Measurements from ENCODE around the gene AP4E1. TPM values are rescaled to one million over a fixed set of nuclear protein-coding genes. Genes with fewer than 3 reads are reported as not detected.
"Not testable (repeated sequence)": the region's sequence is repeated elsewhere in the genome, so short reads cannot be mapped to it uniquely, and the experiment has no call there.

The AP4E1 gene
- total and polyA plus RNA-seq, 12 donors = 2.0 to 11.1 (median 8.8) TPM

DNA sequence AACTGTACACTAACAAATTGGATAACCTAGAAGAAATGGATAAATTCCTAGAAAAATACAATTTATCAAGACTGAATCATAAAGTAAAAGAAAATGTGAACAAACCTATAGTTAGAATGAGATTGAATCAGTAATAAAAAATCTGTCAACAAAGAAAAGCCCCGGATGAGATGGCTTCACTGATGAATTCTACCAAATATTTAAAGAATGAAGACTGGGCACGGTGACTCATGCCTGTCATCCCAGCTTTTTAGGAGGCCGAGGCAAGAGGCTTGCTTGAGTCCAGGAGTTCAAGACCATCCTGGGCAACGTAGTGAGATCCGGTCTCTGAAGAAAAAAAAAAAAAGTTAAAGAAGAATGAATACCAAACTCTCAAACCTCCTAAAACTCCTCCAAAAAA is 17.7 kb upstream of the AP4E1 start:
- DNase-seq = no peak
- H3K9me3 ChIP-seq = peaks cover 0 to 23% (median 0%) of the 10 kb centered on the region in 11 donors
- TF ChIP-seq, protein P1, sequence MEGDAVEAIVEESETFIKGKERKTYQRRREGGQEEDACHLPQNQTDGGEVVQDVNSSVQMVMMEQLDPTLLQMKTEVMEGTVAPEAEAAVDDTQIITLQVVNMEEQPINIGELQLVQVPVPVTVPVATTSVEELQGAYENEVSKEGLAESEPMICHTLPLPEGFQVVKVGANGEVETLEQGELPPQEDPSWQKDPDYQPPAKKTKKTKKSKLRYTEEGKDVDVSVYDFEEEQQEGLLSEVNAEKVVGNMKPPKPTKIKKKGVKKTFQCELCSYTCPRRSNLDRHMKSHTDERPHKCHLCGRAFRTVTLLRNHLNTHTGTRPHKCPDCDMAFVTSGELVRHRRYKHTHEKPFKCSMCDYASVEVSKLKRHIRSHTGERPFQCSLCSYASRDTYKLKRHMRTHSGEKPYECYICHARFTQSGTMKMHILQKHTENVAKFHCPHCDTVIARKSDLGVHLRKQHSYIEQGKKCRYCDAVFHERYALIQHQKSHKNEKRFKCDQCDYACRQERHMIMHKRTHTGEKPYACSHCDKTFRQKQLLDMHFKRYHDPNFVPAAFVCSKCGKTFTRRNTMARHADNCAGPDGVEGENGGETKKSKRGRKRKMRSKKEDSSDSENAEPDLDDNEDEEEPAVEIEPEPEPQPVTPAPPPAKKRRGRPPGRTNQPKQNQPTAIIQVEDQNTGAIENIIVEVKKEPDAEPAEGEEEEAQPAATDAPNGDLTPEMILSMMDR (IDR thresholded peaks at IDR 0.05) = no peak
- H3K27me3 ChIP-seq = no peaks in the 10 kb centered on the region
- no peak overlapping the region for H3K4me3 ChIP-seq
- peaks cover 0 to 9% (median 3%) of the 10 kb centered on the region in 9 donors for H3K4me1 ChIP-seq
- intact Hi-C loops (cut with DNase I) = no loop called here
- no peaks in the 10 kb centered on the region for H3K36me3 ChIP-seq
- 97 to 98% methylated on average over 5 of the region's 5 CpGs for WGBS, 2 donors
- ATAC-seq = no peak
- no peak overlapping the region for H3K27ac ChIP-seq

DNA sequence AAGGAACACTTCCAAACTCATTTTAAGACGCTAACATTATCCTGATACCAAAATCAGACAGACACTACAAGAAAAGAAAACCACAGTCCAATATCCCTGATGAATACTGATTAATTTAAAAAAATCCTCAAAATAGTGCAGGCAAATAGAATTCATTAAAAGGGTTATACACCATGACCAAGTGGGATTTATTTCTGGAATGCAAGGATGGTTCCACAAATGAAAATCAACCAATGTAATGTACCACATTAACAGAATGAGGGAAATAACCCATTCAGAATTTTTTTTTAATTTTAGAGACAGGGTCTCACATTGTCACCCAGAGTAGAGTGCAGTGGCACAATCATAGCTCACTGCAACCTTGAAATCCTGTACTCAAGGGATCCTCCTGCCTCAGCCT is 17.3 kb upstream of the AP4E1 start:
- WGBS, 2 donors = 95 to 100% methylated on average over 1 of the region's 1 CpG
- no peak overlapping the region for H3K27ac ChIP-seq
- TF ChIP-seq, protein P1 (IDR thresholded peaks at IDR 0.05) = no peak

DNA sequence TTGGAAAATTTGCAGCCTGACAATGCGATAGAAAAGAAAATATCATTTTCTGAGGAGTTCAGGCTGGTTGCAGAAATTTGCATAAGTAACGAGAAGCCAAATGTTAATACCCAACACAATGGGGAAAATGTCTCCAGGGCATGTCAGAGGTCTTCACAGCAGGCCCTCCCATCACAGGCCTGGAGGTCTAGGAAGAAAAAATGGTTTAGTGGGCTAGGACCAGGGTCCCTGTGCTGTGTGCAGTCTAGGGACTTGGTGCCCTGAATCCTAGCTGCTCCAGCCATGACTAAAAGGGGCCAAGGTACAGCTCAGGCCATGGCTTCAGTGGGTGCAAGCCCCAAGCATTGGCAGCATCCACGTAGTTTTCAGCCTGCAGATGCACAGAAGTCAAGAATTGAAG is 14.5 kb upstream of the AP4E1 start:
- H3K36me3 ChIP-seq = peaks cover 0 to 3% (median 0%) of the 10 kb centered on the region in 9 donors
- ATAC-seq (no peak), DNase-seq (no peak)
- no peaks in the 10 kb centered on the region for H3K27me3 ChIP-seq
- TF ChIP-seq, protein P1 (IDR thresholded peaks at IDR 0.05) = no peak
- intact Hi-C loops (cut with DNase I) = no loop called here
- peaks cover 0 to 23% (median 0%) of the 10 kb centered on the region in 11 donors for H3K9me3 ChIP-seq
- WGBS, 2 donors = 92 to 95% methylated on average over 3 of the region's 3 CpGs
- no peak overlapping the region for H3K4me3 ChIP-seq
- no peaks in the 10 kb centered on the region for H3K4me1 ChIP-seq
- H3K27ac ChIP-seq = no peak overlapping the region

More for the DNA sequence above, 17.3 kb upstream of the AP4E1 start:
- DNase-seq = no peak
- Histone ChIP-seq H3K4me1 (peaks cover 0 to 5% (median 0%) of the 10 kb centered on the region in 9 donors), H3K27me3 (no peaks in the 10 kb centered on the region), H3K4me3 (no peak overlapping the region), H3K36me3 (no peaks in the 10 kb centered on the region), H3K9me3 (peaks cover 0 to 23% (median 0%) of the 10 kb centered on the region in 11 donors)
- ATAC-seq = no peak
- intact Hi-C loops (cut with DNase I) = no loop called here

DNA sequence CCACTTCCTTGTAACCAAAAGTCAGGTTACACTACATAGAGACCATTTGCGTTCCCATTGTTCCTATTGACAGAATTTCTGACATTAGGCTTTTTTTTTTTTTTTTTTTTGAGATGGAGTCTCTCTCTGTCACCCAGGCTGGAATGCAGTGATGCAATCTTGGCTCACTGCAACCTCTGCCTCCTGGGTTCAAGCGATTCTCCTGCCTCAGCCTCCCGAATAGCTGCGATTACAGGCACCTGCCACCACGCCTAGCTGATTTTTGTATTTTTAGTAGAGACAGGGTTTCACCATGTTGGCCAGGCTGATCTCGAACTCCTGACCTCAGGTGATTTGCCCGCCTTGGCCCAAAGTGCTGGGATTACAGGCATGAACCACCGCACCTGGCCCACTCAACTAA is 7.1 kb upstream of the AP4E1 start:
- H3K4me1 ChIP-seq, ATAC-seq, H3K27ac ChIP-seq, DNase-seq, H3K4me3 ChIP-seq, H3K27me3 ChIP-seq, H3K9me3 ChIP-seq: not testable (repeated sequence)
- 87 to 92% methylated on average over 8 of the region's 8 CpGs for WGBS, 2 donors
- peaks cover 0 to 24% (median 0%) of the 10 kb centered on the region in 9 donors for H3K36me3 ChIP-seq
- intact Hi-C loops (cut with DNase I) = loop anchor here in 1 of 10 donors (10.0 kb wide), 1 partner anchor 217 kb away; the partner anchor contains the start of gene TRPM7

DNA sequence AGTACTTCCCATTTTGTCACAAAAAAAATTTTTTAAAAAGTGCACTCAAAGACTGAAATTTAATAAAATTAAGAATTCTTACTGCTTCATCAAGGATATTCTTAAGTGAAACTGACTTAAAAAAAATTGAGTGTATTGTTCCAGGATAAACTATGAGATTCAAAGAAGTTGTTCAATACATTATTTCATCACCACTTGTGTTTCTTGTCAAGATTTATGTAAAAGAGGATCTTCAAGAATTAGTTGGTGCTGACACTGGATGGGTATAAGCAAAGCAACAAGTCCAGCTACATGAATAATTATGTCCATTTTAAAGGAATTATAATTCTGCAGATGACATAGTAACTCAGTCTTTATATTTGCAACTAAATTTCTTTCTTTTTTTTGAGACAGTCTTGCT is 4.3 kb upstream of the AP4E1 start:
- no peak overlapping the region for H3K27ac ChIP-seq
- no peak overlapping the region for H3K4me3 ChIP-seq
- H3K36me3 ChIP-seq = peaks cover 0 to 20% (median 0%) of the 10 kb centered on the region in 9 donors
- TF ChIP-seq, protein P1 (IDR thresholded peaks at IDR 0.05) = no peak
- ATAC-seq (no peak), DNase-seq (no peak)
- peaks cover 0 to 13% (median 10%) of the 10 kb centered on the region in 9 donors for H3K4me1 ChIP-seq
- intact Hi-C loops (cut with DNase I) = loop anchor here in 1 of 10 donors (10.0 kb wide), 1 partner anchor 219 kb away; the partner anchor contains the start of gene TRPM7
- no peaks in the 10 kb centered on the region for H3K9me3 ChIP-seq
- no peaks in the 10 kb centered on the region for H3K27me3 ChIP-seq

Measured in heart right ventricle (tissue), 16 donors.